GM19328 (cell line): ENCODE data around the gene LAMA2.
"Not testable (repeated sequence)": the region's sequence is repeated elsewhere in the genome, so short reads cannot be mapped to it uniquely, and the experiment has no call there.

Source experiments
- ATAC-seq: cut with Tn5 transposase; IDR thresholded peaks from one replicate; pipeline ENCODE4 v1.9.1; 2021; ENCODE audit warnings: mild to moderate bottlenecking, moderate library complexity; ENCODE audit not compliant: unreplicated experiment

The LAMA2 gene

DNA sequence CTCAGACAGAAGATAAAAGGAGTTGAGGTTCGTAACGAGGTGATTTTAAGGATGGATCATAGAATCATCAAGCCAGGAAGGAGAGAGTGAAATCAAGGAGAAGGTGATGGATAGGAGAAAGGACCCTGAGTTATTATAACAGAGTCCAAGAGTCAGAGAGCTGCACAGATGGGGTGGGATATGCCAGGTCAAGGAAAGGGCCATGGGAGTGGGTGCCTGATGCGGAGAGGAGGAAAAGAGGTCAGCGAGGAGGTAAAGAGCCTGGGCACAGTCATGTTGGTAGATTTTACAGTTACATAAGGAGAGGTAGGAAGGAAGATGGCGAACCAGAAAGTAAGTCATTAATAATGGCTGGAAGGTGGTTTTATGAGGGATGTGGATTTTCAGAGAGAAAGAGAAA, 114.9 kb downstream of the LAMA2 start:
- ATAC-seq, result no peak

- no peak for ATAC-seq
Measured at GRCh38 chr6:129006724-129007514, 124.0 kb downstream of the LAMA2 start.

DNA sequence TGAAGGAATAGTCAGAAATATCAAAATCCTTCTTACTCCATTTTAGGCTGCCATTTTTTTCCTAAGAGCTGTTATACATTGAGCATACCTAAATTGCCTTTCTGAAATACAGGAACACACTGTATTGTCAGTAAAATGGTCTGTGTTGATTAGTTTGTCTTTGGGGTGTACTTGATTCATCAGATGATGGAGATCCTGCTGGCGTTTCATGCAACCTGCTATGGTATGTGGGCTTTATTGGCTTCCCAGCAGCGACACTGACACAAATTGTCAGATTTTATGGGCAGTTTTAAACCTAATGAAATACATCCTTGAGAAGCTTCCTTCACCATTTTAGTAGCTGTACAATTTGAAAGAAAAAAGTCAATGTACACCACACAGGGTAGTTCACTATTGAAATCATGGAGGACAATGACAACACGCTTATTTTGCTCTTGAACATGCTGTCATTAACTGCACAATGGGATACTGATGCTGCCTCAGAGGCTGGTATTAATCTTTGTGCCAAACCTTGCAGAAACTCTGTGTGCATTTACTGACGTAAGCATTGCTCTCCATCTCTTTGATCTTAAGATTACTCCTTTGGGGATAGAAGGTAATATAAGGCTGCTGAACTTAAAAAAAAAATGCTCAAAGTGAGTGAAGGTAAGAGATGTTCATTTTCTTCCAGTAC, 124.9 kb downstream of the LAMA2 start:
- ATAC-seq, result no peak

DNA sequence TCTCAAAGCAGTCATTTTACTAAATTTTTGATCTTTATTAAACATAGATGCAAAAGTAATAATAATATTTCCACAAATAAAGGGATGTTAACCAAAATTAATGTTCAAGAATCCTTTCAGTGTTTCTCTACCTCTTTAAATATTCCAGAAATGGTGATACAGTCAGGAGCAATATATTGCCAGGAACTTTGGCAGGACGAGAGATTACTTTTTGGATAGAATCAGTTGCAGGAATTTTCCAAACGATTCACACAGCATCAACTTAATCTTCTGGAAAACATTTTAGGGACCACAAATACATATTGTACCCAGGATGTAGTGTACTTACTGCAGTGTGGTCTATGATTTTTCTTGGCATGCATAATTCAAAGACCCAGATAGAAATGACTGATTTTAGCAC, 125.7 kb downstream of the LAMA2 start:
- ATAC-seq, result no peak

GRCh38 chr6:129009851-129010250, 126.9 kb downstream of the LAMA2 start:
- ATAC-seq, result no peak

DNA sequence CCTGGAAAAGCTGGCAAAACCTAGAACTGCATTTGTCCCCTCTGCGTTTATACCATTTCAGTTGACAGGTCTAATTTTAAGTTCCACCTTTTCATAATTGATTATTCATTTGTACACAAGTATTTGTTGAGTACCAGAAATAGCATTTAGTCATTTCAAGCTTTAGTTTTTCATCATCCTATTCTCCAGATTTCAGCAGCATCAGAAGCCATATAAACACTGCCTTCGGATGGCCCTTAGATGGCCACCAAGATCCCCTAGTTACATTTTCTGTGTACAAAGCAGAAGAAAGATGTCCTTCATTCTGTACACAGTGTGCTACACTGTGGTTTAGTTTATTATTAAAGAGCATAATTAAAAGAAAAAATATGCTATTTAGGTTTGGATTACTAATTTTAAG, 131.4 kb downstream of the LAMA2 start:
- no peak for ATAC-seq

DNA sequence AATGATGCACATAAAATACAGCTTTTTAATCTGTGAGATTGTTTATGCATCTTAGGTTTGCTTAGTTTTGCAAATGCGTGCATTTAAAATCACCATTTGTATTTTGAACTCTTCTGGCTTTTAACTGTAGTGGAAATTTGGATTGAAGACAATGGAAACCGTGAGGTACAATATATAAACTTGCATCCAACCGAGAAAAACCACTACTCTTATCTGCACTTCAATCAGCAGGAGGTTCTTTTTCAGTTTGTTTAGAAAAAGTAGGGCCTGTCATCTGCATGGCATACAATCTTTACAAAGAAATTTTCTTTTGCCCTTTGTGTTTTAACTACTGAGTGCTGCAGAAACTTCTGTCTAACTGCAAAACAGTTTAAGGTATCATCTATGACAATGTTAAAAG, 132.8 kb downstream of the LAMA2 start:
- ATAC-seq, result no peak

- no peak for ATAC-seq
Measured at GRCh38 chr6:129016844-129017243, 133.9 kb downstream of the LAMA2 start.

DNA sequence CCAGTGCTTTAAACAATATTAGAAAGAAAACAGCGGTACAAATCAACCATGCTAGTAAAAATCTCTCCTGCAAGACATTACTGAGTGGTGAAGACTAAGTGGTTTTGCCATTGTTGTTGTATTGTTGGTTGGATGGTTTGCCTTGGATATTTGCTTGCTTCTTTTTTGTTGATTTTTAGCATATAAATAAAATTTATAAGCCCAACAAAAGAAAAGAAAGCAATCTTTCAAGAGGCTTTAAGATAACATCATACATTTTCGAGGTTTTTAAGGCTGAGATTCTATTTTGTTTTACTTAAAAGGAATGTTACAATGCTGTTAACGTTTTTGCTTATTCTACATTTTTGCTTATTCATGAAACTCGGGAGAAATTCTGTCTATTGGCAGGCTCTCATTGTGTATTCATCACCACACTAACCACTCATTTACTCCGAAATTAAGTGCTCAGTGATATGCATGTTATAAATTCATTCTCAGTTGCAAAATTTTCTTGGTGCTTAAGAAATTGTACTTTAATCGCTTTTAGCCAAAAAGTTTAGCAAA, 139.1 kb downstream of the LAMA2 start:
- no peak for ATAC-seq

DNA sequence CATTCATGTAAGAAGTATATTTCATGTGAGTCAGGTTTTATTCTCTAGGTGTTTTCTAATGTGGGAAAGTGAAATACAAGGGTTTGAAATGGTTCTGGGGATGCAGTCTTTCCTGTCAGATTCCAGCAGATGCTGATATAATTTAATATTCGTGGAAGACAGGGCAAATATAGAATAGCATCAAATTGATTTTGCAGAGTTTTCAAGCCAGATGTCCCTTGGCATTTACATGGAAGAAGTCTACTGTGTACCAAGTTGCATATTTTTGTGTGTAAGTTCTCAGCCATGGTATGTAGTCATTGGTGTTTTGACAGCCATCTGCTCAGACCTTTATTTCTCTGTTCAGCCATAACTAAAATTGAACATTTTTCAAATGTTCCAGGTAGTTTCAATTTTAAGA, 143.7 kb downstream of the LAMA2 start:
- ATAC-seq, result no peak

DNA sequence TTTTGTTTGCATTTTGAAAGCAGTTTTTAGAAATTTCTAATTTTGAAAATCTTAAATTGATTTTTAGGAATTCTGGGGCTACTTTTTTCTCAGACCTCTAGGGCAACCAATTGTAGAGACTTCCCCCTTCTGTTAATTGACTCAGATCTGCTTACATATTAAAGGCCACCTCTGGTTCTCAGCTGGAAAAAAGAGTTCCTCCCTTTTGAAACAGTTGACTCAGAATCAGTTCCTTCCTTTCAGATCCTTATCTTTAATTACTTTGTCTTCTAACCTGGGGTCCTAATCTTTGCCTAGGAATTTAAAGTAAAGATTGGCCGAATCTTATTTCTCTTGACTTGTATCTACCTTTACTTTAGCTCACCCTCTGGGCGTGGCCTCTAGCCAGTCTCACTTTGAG, 146.8 kb downstream of the LAMA2 start:
- no peak for ATAC-seq

GRCh38 chr6:129030215-129030614, 147.3 kb downstream of the LAMA2 start:
- no peak for ATAC-seq

DNA sequence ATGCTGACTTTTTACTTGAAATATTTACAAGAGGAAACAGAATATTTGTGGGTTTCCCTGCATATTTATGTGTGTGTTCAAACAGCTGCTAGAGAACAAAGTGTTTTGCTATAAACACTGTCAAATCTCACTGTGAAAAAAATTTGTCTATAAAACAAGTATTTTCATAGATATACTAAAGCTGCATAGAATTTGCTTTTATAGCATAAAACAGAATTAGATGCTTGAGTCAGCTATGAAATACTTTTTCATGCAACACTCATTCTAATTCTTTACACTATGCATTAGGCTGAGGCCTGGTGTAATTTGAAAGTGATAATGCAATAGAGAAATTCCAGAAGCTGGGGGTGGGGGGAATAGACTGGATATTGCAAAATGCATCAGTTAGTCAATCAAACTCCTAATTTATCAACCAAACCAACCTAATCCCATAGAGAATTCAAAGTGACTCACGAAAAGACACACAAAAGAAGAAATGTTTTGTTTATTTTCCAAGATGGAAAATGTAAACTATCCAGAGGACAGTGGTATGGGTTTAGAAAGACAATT, 148.2 kb downstream of the LAMA2 start:
- ATAC-seq, result no peak

GRCh38 chr6:129032602-129033001, 149.7 kb downstream of the LAMA2 start:
- ATAC-seq, result no peak

GRCh38 chr6:129033180-129033579, 150.2 kb downstream of the LAMA2 start:
- no peak for ATAC-seq

DNA sequence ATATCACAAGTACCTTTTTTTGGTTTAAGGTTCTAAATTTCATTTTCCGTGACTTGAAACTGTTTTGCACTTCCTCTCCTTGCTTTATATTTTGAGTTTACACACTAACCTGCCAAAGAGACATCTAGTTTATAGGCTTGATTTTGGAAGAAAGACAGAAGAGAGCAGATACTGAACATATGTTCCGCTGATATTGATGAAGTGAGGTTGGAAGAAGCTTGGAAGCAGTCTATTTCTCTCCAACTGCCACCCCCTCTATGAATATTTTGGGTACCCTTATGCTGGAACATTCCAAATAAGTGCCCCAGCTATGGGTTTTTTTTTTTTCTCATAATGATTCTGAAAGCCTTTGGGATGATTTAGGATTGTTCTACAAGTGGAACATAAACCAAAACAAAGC, 150.6 kb downstream of the LAMA2 start:
- no peak for ATAC-seq

DNA sequence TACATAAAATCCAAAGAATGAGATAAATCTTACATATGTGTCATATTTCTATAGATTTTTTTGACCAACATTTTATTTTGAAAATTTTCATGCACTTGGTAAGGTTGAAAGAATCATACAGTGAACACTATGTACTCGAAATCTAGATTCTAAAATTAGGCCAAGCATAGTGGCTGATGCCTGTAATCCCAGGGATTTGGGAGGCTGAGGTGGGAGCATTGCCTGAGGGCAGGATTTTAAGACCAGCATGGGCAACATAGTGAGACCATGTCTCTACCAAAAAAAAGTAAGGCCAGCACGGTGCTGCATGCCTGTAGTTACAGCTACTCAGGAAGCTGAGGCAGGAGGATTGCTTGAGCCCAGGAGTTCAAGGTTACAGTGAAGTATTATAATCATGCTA, 158.6 kb downstream of the LAMA2 start:
- ATAC-seq, result no peak

DNA sequence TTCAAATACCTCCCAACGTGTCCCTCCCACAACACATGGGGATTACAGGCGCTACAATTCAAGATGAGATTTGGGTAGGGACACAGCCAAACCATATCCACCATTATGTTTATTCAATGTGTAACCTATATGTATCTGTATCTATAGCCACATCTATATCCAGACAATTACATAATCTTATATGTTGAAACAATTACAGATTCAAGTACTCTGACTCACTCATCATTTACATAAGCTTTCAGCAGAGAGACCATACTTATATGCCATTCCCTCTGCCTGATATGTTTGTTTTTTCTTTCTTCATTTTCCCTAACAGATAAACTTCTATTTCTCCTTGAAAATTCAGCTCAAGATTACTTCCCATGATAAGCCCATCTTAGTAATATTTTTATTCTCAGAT, 163.6 kb downstream of the LAMA2 start:
- ATAC-seq, result no peak

DNA sequence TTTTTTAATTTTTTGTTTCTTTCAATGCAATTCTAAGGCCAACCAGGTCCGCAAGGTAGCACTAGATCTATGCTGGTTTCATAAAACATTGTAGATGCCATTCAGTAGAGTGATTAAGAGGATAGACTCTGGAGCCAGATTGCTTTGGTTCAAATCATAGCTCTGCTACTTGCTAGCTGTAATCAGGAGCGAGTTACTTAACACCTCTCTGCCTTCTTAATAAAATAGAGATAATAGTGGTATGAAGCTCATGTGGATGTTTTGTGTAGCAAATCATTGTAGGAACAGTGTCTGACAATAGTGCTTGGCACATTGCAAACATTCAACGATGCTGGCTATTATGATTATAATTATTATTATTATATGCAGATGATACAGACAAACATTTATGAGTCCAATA, 164.9 kb downstream of the LAMA2 start:
- no peak for ATAC-seq

DNA sequence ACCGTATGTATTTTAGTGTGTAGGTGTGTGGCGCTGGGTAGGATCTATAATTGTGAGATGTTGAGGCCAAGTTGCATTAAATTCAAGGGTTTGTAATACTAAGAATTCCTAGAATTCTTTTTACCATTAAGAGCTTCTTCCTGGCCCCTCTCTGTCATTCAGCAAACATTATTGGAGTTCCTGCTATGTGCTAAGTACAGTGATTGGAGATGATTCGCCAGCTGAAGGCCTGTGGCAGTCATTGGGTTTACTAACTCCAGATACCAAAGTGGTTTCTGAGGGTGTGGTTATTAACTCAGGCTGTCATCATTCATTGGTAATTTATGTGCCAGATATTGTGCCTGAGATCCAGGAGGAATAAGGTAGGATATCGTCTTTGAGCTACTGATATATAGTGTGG, 167.1 kb downstream of the LAMA2 start:
- ATAC-seq, result no peak

DNA sequence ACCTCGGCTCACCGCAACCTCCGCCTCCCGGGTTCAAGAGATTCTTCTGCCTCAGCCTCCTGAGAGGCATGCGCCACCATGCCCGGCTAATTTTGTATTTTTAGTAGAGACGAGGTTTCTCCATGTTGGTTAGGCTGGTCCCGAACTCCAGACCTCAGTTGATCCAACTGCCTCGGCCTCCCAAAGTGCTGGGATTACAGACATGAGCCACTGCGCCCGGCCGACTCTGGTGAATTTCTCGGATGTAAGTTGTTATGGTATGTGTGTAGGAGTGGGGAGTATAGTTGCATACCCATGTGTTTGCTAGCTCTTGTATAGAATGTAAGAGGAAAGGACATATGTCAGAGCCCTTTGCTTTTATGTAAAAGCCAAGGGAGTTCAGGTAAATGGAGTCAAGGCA, 170.2 kb downstream of the LAMA2 start:
- ATAC-seq, result not testable (repeated sequence)

DNA sequence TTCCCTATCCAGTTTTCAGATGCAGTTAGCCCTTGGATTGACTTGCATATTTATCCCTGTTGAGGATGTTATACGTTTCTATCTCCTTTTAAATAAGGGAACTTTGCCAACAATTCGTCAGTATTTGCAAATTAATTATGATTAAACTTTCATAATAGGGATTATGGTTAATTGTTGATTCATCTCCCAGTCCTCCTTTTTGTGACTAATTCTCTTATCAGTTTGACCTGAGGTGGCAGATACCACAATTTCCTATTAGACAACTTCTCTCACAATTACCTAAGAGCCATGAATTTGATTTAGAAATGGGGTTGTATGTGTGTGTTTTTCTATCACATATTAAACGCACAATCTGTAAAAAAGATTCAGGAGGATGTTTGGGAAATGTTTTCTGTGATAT, 172.9 kb downstream of the LAMA2 start:
- no peak for ATAC-seq
